ENCODE results near the gene APOBR. TPM values are rescaled to one million over a fixed set of nuclear protein-coding genes. Genes with fewer than 3 reads are reported as not detected.

APOBR gene
- total and polyA plus RNA-seq, 2 experiments from 2014 or later = not detected

DNA sequence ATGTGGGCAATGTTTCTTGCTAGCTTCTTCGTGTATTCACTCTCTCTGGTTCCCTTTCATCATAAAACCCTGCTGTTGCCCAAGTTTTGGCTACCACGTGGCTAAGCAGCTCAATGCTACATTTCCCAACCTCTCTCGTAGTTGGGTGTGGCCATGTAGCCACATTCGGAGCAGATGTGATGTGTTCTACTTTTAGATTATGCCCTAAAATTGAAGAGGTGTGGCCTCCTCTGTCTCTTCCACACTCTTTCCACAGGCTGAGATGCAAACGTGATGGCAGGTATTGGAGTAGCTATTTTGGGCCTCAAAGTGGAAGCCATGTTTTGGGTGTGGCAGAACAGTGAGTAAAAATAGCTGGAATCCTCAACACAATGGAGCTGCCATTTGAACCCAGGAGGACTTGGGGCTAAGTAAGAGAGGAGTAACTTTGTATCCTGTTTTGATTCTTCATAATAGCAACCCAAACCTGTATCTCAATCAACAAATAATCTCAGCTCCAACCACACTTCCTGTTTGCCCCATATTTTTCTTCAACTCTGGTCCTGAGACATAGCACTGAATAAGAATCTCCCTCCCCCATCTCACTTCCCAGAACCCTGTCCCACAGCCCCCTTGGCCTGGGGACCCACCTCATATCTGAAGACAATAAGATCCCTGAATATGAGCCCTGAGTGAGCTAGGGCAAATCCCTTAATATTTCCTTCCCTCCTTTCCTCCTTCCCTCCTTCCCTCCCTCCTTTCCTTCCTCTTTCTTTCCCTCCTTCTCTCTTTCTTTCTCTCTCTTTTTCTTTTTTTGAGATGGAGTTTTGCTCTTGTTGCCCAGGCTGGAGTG, 40.3 kb downstream of the APOBR start:
- Histone ChIP-seq H4K20me1 (ENCODE audit: insufficient read depth) (no peaks in the 10 kb centered on the region; the same call in 1 of the 2 replicates), H3K4me3 (no peak overlapping the region), H3K27me3 (replicated peaks; ENCODE audit: insufficient read depth) (no peaks in the 10 kb centered on the region), H2AFZ (no peak overlapping the region), H3K9me3 (ENCODE audit: low read depth) (no peaks in the 10 kb centered on the region), H3K4me2 (ENCODE audit: unreplicated experiment) (no peak overlapping the region), H3K4me1 (ENCODE audit: insufficient read depth) (peaks cover 40% of the 10 kb centered on the region), H3F3A (ENCODE audit: insufficient read depth) (peaks cover 15% of the 10 kb centered on the region; the same call in 1 of the 2 replicates), H3K36me3 (ENCODE audit: low read depth) (peaks cover 30% of the 10 kb centered on the region; the same call in 1 of the 2 replicates), H3K9me2 (ENCODE audit: insufficient read depth) (no peaks in the 10 kb centered on the region), H3K9ac (no peak overlapping the region), H3K27ac (no peak overlapping the region), H3K79me2 (ENCODE audit: insufficient read depth) (peaks cover 29% of the 10 kb centered on the region)
- in situ Hi-C loops (cut with MboI) = loop anchor here (25.0 kb wide), 1 partner anchor 403 kb away; the partner anchor contains the start of genes CD19 and RABEP2
- peak; percentile 75 for DNase-seq
- WGBS, 2 experiments (ENCODE audit: low coverage in 1 of 2, low lambda C conversion rate in 2 of 2, missing lambda C conversion rate in 2 of 2) = 23 to 39% methylated on average over 5 of the region's 5 CpGs
- no peak for TF ChIP-seq EZH2phosphoT487 (IDR thresholded peaks at IDR 0.05; ENCODE audit: insufficient read depth, low read depth)
- no peak for TF ChIP-seq EZH2 (IDR thresholded peaks at IDR 0.05; ENCODE audit: insufficient read depth, poor library complexity, severe bottlenecking)

DNA sequence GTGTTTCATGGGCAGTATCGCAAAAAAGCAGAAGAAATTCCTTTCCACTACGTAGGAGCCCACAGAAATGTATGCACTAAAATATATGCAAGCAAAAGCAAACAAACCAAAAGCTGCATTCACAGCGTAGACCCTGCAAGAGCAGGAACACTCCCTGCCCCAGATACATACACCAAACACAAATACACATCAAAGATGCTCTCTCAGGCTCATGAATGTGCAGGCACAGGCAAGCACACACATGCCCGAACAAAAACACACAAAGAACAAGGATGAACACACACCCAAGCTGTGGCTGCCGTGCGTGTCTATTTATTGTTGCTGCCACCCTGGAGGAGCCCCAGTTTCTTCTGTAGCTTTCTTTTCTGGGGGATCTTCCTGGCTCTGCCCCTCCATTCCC, 42.6 kb downstream of the APOBR start:
- H3K36me3 ChIP-seq (ENCODE audit: low read depth) = peaks cover 30% of the 10 kb centered on the region; the same call in 1 of the 2 replicates
- peak overlapping the region; percentile 0; the same call in 1 of the 2 replicates for H3K9ac ChIP-seq
- in situ Hi-C loops (cut with MboI) = loop anchor here (25.0 kb wide), 1 partner anchor 400 kb away; the partner anchor contains the start of genes CD19 and RABEP2
- no peaks in the 10 kb centered on the region; the same call in 1 of the 2 replicates for H4K20me1 ChIP-seq (ENCODE audit: insufficient read depth)
- no peak overlapping the region for H3K27ac ChIP-seq
- peaks cover 15% of the 10 kb centered on the region; the same call in 1 of the 2 replicates for H3F3A ChIP-seq (ENCODE audit: insufficient read depth)
- TF ChIP-seq EZH2phosphoT487 (IDR thresholded peaks at IDR 0.05; ENCODE audit: insufficient read depth, low read depth) (no peak), EZH2 (IDR thresholded peaks at IDR 0.05; ENCODE audit: insufficient read depth, poor library complexity, severe bottlenecking) (no peak)
- no peak for DNase-seq
- no peaks in the 10 kb centered on the region for H3K9me3 ChIP-seq (ENCODE audit: low read depth)
- H3K79me2 ChIP-seq (ENCODE audit: insufficient read depth) = peaks cover 29% of the 10 kb centered on the region
- H3K4me1 ChIP-seq (ENCODE audit: insufficient read depth) = peaks cover 40% of the 10 kb centered on the region
- peak overlapping the region; percentile 81 for H3K4me3 ChIP-seq
- H2AFZ ChIP-seq = no peak overlapping the region
- H3K9me2 ChIP-seq (ENCODE audit: insufficient read depth) = no peaks in the 10 kb centered on the region
- no peaks in the 10 kb centered on the region for H3K27me3 ChIP-seq (replicated peaks; ENCODE audit: insufficient read depth)
- WGBS, 2 experiments (ENCODE audit: low coverage in 1 of 2, low lambda C conversion rate in 2 of 2, missing lambda C conversion rate in 2 of 2) = 98 to 99% methylated on average over 6 of the region's 6 CpGs
- peak overlapping the region; percentile 94 for H3K4me2 ChIP-seq (ENCODE audit: unreplicated experiment)

DNA sequence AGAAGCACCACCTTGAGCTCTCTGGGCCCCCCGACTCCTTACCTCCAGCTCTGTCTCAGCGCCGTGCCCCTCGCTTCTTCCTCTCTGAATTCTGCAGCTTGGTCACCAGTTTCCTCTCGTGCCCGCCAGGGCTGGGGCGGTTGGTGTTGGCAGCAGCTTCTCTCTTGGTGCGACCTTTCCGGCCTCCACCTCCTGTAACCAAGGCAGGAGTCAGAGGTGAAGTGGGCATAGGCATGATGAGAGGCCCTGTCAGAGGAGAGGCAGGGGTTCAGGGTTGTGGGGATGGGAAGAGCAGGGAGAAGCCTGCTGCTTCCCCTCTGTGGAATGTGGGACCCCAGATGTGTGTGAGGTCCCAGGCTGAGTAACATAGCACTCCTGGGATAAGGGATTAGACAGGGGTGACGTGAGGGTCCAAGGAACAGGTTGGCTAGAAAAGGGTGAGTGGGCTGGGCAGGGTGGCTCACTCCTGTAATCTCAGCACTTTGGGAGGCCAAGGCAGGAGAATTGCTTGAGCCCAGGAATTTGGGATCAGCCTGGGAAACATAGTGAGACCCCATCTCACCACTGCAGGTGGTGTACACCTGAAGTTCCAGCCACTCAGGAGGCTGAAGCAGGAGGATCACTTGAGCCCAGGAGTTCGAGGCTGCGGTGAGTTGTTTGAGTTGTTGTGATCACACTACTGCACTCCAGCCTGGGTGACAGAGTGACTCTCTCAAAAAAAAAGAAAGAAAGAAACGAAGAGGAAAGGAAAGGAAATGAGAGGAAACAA, 43.7 kb downstream of the APOBR start:
- peaks cover 30% of the 10 kb centered on the region; the same call in 1 of the 2 replicates for H3K36me3 ChIP-seq (ENCODE audit: low read depth)
- TF ChIP-seq EZH2phosphoT487 (IDR thresholded peaks at IDR 0.05; ENCODE audit: insufficient read depth, low read depth) = no peak
- no peak for TF ChIP-seq EZH2 (IDR thresholded peaks at IDR 0.05; ENCODE audit: insufficient read depth, poor library complexity, severe bottlenecking)
- peak overlapping the region; percentile 81 for H3K4me3 ChIP-seq
- H3K9ac ChIP-seq = peak overlapping the region; percentile 93
- no peak for DNase-seq
- H3K79me2 ChIP-seq (ENCODE audit: insufficient read depth) = peaks cover 29% of the 10 kb centered on the region
- H4K20me1 ChIP-seq (ENCODE audit: insufficient read depth) = no peaks in the 10 kb centered on the region; the same call in 1 of the 2 replicates
- peaks cover 15% of the 10 kb centered on the region; the same call in 1 of the 2 replicates for H3F3A ChIP-seq (ENCODE audit: insufficient read depth)
- H3K27ac ChIP-seq = peak overlapping the region; percentile 86
- peak overlapping the region; percentile 94 for H3K4me2 ChIP-seq (ENCODE audit: unreplicated experiment)
- H2AFZ ChIP-seq = peak overlapping the region; percentile 96
- WGBS, 2 experiments (ENCODE audit: low coverage in 1 of 2, low lambda C conversion rate in 2 of 2, missing lambda C conversion rate in 2 of 2) = 87 to 99% methylated on average over 12 to 13 of the region's 13 CpGs
- H3K27me3 ChIP-seq (replicated peaks; ENCODE audit: insufficient read depth) = no peaks in the 10 kb centered on the region
- peaks cover 40% of the 10 kb centered on the region for H3K4me1 ChIP-seq (ENCODE audit: insufficient read depth)
- no peaks in the 10 kb centered on the region for H3K9me3 ChIP-seq (ENCODE audit: low read depth)
- H3K9me2 ChIP-seq (ENCODE audit: insufficient read depth) = no peaks in the 10 kb centered on the region
- in situ Hi-C loops (cut with MboI) = loop anchor here (25.0 kb wide), 1 partner anchor 399 kb away; the partner anchor contains the start of genes CD19 and RABEP2

Measured in GM23248 (cell line).